Activated T-cell treated with anti-CD3 and anti-CD28 coated beads, Interleukin-2, amount 50 U/mL, for 24 hours (primary cell): ENCODE results near the gene KLF13.

Source experiments
- DNase-seq: peaks from one replicate; pipeline ENCODE4 v3.0.0-alpha.2; 2020
- H3K27ac Mint-ChIP-seq: 2 replicates; pipeline ENCODE4 v1.8.0; 2020; ENCODE audit warnings: mild to moderate bottlenecking, mixed read lengths
- H3K27me3 Mint-ChIP-seq: 2 replicates; pipeline ENCODE4 v1.8.0; 2020; ENCODE audit warnings: mixed read lengths
- H3K36me3 Mint-ChIP-seq: 2 replicates; pipeline ENCODE4 v1.8.0; 2020; ENCODE audit warnings: low read depth, mixed read lengths
- H3K4me1 Mint-ChIP-seq: 2 replicates; pipeline ENCODE4 v1.8.0; 2020; ENCODE audit warnings: low read depth, mixed read lengths
- H3K4me3 Mint-ChIP-seq: 2 replicates; pipeline ENCODE4 v1.8.0; 2020; ENCODE audit warnings: mild to moderate bottlenecking, moderate library complexity, mixed read lengths
- H3K9me3 Mint-ChIP-seq: 2 replicates; pipeline ENCODE4 v1.8.0; 2020; ENCODE audit warnings: mixed read lengths

Gene KLF13

DNA sequence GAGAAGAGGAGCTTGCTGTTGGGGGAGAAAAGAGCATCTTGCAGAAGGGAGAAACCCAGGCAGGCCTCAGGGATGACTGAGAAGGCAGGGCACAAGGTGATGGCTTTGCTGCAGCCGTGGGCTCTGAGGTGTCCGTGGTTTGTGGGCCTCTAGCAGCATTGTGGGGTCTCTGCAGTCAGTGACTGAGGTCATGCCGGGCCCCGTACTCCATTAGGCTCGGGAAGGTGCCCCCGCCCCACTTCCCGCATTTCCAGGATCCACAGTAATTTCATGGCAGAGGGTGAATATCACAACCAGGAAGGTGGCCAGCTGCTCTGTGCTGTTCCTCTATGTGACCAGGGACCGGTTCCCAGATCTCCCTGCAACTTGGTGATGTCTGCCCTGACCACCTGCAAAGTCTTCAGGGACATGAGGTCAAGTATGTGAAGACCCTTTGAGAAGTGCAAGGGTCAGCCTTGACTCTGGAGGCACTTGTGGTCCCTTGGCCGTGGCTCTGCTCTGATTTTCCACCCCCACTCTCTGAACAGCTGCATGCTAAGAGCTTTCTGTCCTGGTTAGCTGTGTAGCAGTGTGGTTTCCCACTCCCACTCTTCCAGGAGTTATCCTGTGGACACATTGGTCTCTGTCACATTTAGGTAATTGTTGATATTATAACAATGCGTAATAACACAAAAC is 3.6 kb downstream of the KLF13 start:
- no peak for DNase-seq
- Mint-ChIP-seq H3K4me3 (peak overlapping the region; percentile 95), H3K36me3 (peaks cover 36% of the 10 kb centered on the region), H3K27me3 (no peaks in the 10 kb centered on the region), H3K9me3 (no peaks in the 10 kb centered on the region), H3K4me1 (peaks cover 68% of the 10 kb centered on the region), H3K27ac (peak overlapping the region; percentile 96)

DNA sequence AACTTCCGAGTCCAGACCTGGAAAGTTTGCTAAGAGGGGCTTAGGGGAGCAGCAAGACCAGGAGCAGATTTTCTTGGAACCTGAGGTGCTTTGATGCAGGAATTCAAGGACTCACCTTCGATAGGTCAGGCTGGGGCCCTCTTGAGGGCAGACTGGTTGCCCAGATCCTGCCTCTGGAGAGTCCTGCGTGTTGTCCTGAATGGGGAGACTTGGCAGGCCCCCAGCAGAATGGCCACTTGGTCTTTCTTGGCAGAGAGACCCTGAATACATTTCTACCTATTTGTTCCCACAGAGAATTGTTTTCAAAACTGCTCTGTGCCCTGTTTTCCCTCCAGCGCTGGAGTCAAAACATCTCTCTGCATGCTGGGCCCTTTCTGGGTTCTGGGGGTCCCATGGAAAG is 4.2 kb downstream of the KLF13 start:
- Mint-ChIP-seq H3K4me3 (peak overlapping the region; percentile 95), H3K4me1 (peaks cover 72% of the 10 kb centered on the region), H3K27me3 (no peaks in the 10 kb centered on the region), H3K36me3 (peaks cover 34% of the 10 kb centered on the region), H3K9me3 (no peaks in the 10 kb centered on the region), H3K27ac (peak overlapping the region; percentile 96)
- no peak for DNase-seq

DNA sequence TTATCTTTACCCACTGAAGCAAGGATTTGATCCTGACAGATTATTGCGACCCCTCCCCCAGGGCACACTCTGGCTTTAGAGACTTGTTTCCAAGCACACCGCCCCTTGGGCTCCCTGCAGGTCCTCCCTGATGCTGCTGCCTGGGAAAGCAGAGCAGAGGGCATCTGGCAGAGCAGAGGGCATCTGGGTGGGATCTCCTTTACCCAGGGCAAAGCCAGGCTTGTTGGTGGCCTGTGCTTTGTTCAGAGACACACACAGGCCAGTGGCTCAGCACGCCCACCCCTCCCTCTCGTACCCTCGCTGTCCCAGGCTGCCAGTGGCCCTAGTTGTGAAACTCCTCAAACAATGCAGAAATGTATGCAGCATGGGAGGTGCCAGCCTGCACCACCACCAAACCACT is 4.8 kb downstream of the KLF13 start:
- Mint-ChIP-seq H3K27ac (peak overlapping the region; percentile 96), H3K4me1 (peaks cover 78% of the 10 kb centered on the region), H3K36me3 (peaks cover 34% of the 10 kb centered on the region), H3K27me3 (no peaks in the 10 kb centered on the region), H3K4me3 (peak overlapping the region; percentile 95), H3K9me3 (no peaks in the 10 kb centered on the region)
- no peak for DNase-seq

DNA sequence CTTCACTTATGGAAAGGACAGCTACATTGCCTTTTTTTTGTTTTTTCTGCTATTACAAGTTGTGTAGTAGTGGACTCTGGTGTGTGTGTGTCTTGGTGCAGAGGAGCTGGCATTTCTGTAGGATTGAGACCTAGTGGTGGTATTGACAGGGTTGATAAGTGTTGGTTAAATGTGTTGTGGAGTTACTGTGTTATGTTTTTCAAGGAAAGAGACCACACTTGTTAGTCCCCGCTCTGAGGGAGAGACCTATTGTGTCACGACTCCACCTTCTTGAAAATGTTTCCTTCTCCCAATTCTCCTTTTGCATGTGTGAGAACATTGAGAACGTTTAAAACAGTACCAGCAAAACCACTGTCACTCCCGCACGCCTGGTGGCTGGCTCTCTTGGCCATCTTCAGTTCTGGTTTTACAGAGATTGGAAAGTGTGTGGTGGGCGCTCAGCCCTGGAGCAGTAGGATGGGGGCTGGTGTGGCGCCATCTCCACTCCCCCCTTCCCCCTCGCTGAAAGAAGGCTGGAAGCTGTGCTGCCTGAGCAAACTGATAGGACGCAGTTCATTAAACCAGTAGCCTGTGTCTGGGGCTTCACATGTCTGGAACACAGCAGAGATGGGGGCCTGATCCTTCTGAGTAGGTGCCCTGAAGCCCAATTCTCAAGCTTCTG is 5.5 kb downstream of the KLF13 start:
- peaks cover 35% of the 10 kb centered on the region for H3K36me3 Mint-ChIP-seq

DNA sequence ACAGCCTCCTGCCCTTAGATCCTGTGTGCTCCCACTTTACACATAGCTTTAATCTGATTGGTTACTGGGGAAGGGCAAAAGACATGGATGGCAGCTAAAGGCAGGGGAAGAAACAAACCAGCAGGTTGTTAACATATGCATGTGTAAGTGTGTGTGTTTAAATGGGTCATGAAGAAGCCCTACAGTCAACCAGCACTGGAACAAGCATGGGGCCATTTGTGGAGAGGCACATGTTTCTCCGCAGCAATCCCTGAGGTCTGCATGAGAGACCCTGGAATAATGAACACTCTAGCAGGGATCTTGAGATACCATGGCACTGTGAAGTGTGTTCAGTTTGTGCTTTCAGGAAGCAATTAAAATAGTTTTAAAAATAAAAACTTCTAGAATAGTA is 6.0 kb downstream of the KLF13 start:
- peaks cover 91% of the 10 kb centered on the region for H3K4me1 Mint-ChIP-seq
- H3K4me3 Mint-ChIP-seq = peak overlapping the region; percentile 95
- H3K9me3 Mint-ChIP-seq = no peaks in the 10 kb centered on the region
- peaks cover 35% of the 10 kb centered on the region for H3K36me3 Mint-ChIP-seq
- no peaks in the 10 kb centered on the region for H3K27me3 Mint-ChIP-seq
- no peak for DNase-seq
- peak overlapping the region; percentile 96 for H3K27ac Mint-ChIP-seq

More for the DNA sequence above, 5.5 kb downstream of the KLF13 start:
- H3K4me3 Mint-ChIP-seq = peak overlapping the region; percentile 95
- H3K27ac Mint-ChIP-seq = peak overlapping the region; percentile 96
- H3K27me3 Mint-ChIP-seq = no peaks in the 10 kb centered on the region
- peaks cover 86% of the 10 kb centered on the region for H3K4me1 Mint-ChIP-seq
- DNase-seq = no peak
- no peaks in the 10 kb centered on the region for H3K9me3 Mint-ChIP-seq

DNA sequence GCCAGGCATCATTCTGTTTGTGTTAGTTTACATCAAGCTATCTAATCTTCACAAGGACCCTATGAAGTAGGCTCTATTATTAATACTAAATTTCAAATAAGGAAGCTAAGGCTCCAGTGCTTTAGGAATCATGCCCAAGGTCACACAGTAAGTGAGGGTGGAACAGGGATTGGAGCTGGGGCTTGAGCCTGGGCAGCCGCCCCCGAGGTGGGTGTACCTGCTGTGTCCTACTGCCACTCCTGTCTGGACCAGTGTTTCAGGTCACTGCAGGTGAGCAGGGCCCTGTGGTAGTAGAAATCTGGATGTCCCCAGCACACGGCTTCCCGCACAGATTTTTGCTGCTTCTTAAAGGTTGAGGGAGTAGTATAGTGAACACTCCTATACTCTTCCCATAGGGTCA is 6.5 kb downstream of the KLF13 start:
- peaks cover 35% of the 10 kb centered on the region for H3K36me3 Mint-ChIP-seq
- peaks cover 95% of the 10 kb centered on the region for H3K4me1 Mint-ChIP-seq
- no peaks in the 10 kb centered on the region for H3K27me3 Mint-ChIP-seq
- no peaks in the 10 kb centered on the region for H3K9me3 Mint-ChIP-seq
- H3K4me3 Mint-ChIP-seq = no peak overlapping the region
- H3K27ac Mint-ChIP-seq = peak overlapping the region; percentile 96
- DNase-seq = no peak

DNA sequence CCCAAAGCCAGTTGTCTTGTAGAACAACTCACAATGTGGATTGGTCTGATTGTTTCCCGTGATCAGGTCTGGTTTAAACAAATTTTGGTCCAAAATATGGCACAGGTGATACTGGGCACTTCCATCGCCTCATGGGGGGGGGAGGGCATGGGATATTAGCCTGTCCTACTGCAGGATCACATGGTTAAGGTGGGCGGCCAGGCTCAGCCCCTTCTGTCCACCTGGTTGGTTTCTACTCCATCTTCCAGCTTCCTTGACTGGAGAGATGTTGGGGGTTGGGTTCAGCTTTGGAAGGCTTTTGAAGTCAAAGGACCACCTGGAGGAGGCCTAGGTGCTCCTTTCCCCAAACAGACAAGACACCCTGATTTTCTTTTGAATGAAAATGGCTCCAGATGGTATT is 7.2 kb downstream of the KLF13 start:
- Mint-ChIP-seq H3K4me3 (no peak overlapping the region), H3K9me3 (no peaks in the 10 kb centered on the region), H3K27me3 (no peaks in the 10 kb centered on the region), H3K27ac (peak overlapping the region; percentile 70), H3K4me1 (peaks cover 99% of the 10 kb centered on the region), H3K36me3 (peaks cover 33% of the 10 kb centered on the region)
- DNase-seq = no peak

DNA sequence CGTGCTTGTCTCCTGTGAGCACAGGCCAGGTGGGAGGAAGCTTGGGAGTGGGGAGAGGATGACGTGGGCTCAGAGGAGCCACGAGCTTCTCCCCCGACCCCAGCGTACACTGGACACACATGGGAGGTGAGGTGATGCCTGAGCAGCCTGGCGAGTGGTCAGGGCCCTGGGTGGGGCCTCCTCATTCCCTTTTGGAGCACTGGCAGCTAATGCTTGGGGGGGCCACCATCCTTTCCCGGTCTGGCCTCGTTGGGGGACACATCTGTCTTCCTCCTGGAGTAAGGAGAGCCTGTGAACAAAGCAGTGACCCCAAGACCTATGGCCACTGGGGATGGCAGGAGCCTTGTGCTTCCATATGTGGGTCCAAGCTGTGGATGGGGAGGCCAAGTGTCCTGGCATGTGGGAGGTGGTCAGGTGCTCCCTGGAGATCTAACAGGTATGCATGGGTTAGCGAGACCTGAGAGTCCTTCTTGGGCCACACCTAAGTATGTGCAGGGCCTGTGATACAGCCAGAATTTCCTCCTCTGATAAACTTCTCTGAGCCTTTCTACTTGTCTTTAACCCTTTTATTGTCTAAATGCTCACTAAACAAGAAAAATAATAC is 9.5 kb downstream of the KLF13 start:
- no peak overlapping the region for H3K4me3 Mint-ChIP-seq

DNA sequence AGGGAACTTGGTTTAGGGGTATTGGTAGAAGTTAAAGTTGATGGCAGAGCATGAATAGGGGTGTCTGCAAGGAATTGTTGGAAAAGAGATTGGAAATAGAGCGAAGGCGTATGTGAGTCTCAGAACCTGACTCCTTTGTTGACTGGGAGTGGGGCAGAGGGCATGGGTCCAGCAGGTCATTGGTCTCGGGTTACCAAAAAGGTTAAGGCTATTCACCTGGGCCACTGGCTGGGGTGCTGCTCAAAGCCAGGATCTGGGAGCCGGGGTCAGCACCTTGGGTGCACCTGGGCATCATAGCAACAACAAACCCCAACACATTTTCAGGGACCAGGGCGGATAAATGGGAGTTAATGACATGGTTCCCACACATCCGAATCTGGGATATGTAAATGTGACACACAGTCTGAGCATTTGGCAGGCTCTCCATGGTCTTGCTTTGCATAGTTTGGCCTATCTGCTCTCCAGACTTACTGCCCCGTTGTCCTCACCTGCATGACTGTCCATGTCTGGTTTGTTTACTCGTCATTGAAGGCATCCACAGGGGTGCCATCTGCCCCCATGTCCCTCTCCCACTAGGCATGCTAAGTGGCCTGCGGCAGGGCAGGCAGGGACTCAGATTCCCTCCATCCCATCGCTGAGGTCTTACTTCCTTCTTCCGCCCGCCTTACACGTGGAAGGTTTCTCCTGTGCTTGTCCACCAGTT is 10.1 kb downstream of the KLF13 start:
- H3K4me1 Mint-ChIP-seq = peaks cover 99% of the 10 kb centered on the region
- DNase-seq = no peak
- H3K4me3 Mint-ChIP-seq = no peak overlapping the region
- H3K9me3 Mint-ChIP-seq = no peaks in the 10 kb centered on the region
- H3K27ac Mint-ChIP-seq = peak overlapping the region; percentile 98
- no peaks in the 10 kb centered on the region for H3K27me3 Mint-ChIP-seq
- peaks cover 25% of the 10 kb centered on the region for H3K36me3 Mint-ChIP-seq

More for the DNA sequence above, 9.5 kb downstream of the KLF13 start:
- peaks cover 99% of the 10 kb centered on the region for H3K4me1 Mint-ChIP-seq
- DNase-seq = no peak
- peaks cover 27% of the 10 kb centered on the region for H3K36me3 Mint-ChIP-seq
- peak overlapping the region; percentile 98 for H3K27ac Mint-ChIP-seq
- no peaks in the 10 kb centered on the region for H3K27me3 Mint-ChIP-seq
- no peaks in the 10 kb centered on the region for H3K9me3 Mint-ChIP-seq

DNA sequence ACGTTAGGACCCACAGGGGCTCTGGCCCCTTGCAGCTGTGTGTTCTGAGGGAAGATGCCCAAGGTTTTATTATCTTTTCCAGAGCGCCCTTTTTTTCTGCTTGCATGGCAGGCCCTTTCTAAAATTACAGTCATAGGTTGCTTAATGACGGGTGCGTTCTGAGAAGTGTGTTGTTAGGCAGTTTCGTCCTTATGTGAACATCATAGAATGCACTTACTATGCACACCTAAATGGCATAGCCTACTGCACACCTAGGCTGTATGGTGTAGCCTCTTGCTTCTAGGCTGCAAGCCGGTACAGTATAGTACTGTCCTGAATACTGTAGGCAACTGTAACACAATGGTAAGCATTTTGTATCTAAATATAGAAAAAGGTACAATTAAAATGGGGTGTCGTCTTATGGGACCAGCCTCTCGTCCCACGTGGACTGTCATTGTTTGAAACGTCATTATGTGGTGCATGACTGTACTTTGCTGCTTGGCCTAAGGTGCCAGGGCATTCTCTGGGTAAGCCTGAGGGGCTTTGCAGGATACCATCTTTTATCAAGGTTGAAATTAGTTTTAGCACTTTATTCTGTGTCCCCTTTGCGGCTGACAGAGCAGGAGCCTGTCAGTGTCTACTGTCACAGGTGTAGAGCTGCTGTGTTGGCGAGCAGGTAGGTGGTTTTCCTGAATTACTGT is 10.9 kb downstream of the KLF13 start:
- H3K27ac Mint-ChIP-seq = peak overlapping the region; percentile 98
- DNase-seq = no peak
- peaks cover 99% of the 10 kb centered on the region for H3K4me1 Mint-ChIP-seq
- peaks cover 27% of the 10 kb centered on the region for H3K36me3 Mint-ChIP-seq
- no peaks in the 10 kb centered on the region for H3K27me3 Mint-ChIP-seq
- H3K9me3 Mint-ChIP-seq = no peaks in the 10 kb centered on the region
- H3K4me3 Mint-ChIP-seq = no peak overlapping the region

DNA sequence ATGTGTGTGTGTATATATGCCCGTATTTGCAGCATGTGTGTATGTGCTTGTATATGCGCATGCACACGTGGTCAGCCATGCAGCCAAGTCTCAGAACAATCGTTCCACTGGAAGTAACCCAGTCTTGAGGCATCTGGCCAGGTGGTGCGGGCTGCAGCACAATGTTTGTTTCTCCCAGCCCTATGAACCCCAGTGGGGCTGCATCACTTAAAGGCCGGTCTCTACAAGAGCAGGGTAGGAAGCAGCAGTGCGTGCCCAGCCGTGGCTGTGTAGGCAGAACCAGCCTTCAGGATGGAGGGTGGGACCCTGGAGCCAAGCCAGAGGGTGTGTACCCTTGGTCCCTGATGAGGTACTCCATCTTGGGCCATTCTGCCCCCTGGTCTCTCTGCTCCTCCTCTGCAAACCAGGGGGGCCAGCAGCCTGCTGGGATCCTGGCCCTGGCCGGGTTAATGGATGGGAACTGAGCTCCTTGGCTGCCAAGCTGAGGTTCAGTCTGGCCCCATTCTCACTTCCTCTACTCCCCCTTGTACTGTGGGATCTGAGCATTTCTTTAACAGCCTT is 11.8 kb downstream of the KLF13 start:
- Mint-ChIP-seq H3K27me3 (no peaks in the 10 kb centered on the region), H3K27ac (peak overlapping the region; percentile 98), H3K36me3 (peaks cover 34% of the 10 kb centered on the region), H3K4me3 (peak overlapping the region; percentile 53), H3K9me3 (no peaks in the 10 kb centered on the region), H3K4me1 (peaks cover 99% of the 10 kb centered on the region)
- DNase-seq = no peak

DNA sequence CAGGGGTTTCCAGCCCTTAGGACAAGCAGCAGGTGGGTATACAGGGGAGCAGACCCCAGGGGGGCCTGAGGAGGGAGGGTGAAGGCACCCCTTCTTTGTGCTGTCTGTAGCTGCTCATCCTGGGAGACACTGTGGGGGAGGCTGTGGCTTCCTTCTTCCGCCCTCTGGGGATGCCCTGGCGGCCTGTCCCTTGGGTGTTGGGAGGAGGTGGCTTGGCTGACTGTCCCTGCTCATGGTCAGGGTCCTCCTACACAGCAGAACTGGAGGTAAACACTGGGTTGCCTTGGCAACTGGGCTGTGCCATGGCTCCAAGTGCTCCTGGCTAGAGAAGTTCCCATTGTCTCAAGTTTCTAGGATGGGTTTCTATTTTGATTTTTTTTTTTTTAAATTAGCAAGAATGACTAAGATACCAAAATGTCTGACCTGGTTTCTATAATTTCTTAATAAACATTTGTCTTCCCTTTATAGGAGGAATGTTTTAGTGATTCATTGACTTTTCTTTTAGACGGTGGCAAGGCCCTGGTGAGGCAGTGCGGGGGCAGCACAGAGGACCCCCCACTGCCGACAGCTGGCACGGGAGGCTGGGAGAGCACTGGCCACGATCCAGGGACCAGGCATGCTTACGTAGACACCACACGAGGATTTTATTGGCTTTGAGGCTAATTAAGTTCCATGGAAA is 12.4 kb downstream of the KLF13 start:
- Mint-ChIP-seq H3K27me3 (no peaks in the 10 kb centered on the region), H3K4me3 (peak overlapping the region; percentile 53), H3K27ac (peak overlapping the region; percentile 98), H3K36me3 (peaks cover 34% of the 10 kb centered on the region), H3K4me1 (peaks cover 99% of the 10 kb centered on the region), H3K9me3 (no peaks in the 10 kb centered on the region)
- DNase-seq = no peak

DNA sequence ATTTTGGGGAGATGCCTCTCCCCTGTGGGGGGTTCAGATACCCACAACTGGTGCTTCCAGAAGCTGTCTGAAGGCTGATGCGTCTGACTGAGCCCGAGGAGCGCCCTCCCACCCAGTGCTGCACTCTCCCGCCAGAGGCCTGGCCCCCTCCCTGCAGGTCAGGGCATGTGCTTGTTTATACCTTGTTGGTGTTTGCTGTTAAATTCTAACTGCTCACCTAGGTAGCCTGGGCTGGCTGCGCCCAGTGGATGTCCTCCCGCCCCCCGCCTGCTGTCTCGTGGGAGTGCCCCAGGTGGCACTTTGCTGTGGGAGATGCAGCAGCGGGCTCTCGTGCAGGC is 12.9 kb downstream of the KLF13 start:
- Mint-ChIP-seq H3K9me3 (no peaks in the 10 kb centered on the region), H3K4me3 (peak overlapping the region; percentile 53), H3K36me3 (peaks cover 34% of the 10 kb centered on the region), H3K27me3 (no peaks in the 10 kb centered on the region), H3K4me1 (peaks cover 100% of the 10 kb centered on the region), H3K27ac (peak overlapping the region; percentile 98)
- no peak for DNase-seq

DNA sequence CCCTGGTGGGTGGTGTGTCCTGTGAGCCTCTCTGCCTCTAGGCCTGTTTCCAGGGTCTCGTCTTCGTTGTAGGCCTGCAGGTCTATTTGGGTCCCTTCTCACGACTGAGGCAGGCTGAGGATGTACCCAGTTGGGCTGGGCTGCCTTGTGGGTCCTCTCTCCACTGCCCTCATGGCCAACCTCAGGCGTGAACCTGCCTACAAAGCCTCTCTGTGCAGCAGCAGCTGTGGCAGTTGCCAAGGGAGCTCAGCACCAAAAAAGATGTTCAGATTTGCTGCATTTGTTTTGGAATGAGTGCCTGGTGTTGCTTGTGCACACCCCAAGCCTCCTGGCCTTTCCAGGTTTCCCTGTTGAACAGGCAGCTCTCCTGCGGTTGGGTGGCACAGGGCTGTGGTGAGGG is 13.4 kb downstream of the KLF13 start:
- Mint-ChIP-seq H3K36me3 (peaks cover 34% of the 10 kb centered on the region), H3K27me3 (no peaks in the 10 kb centered on the region), H3K9me3 (no peaks in the 10 kb centered on the region), H3K27ac (peak overlapping the region; percentile 98), H3K4me3 (no peak overlapping the region), H3K4me1 (peaks cover 100% of the 10 kb centered on the region)
- peak; percentile 32 for DNase-seq
